ENCODE measurements around the gene CGN. TPM values are rescaled to one million over a fixed set of nuclear protein-coding genes. Genes with fewer than 3 reads are reported as not detected.
A peak's percentile ranks its signal among the peaks of the same experiment; 100 is the strongest.

Gene CGN
- 0.92 TPM for total RNA-seq
- long read RNA-seq = 0 reads

- DNase-seq = peak; percentile 89
- intact Hi-C loops (cut with micrococcal nuclease) = no loop called here
- ATAC-seq = peak; percentile 99
Measured at GRCh38 chr1:151510957-151511635, at the start of gene CGN. CGN (plus strand) TSS chr1:151511387; CDS start chr1:151518520, 7,133 bp downstream.

DNA sequence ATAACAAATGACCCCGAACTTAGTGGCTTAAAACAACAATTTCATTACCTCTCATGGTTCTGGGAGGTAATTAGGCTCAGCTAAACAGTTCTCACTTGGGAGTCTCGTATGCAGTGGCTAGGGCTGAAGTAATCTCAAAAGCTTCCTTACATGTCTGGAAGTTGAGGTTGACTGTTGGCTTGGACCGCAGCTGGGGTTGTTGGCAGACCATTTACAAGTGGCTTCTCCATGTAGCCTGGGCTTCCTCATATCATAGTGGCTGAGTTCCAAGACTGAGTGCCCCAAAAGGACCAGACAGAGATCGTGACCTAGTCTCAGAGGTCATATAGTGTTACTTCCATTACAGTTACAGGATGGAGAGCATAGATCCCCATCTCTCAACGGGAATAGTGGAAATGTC lies 49.5 kb upstream of the CGN start:
- DNase-seq (no peak), ATAC-seq (no peak)
- intact Hi-C loops (cut with micrococcal nuclease) = no loop called here

GRCh38 chr1:151465026-151465425 lies 46.2 kb upstream of the CGN start:
- no peak for ATAC-seq
- DNase-seq = no peak
- intact Hi-C loops (cut with micrococcal nuclease) = no loop called here

DNA sequence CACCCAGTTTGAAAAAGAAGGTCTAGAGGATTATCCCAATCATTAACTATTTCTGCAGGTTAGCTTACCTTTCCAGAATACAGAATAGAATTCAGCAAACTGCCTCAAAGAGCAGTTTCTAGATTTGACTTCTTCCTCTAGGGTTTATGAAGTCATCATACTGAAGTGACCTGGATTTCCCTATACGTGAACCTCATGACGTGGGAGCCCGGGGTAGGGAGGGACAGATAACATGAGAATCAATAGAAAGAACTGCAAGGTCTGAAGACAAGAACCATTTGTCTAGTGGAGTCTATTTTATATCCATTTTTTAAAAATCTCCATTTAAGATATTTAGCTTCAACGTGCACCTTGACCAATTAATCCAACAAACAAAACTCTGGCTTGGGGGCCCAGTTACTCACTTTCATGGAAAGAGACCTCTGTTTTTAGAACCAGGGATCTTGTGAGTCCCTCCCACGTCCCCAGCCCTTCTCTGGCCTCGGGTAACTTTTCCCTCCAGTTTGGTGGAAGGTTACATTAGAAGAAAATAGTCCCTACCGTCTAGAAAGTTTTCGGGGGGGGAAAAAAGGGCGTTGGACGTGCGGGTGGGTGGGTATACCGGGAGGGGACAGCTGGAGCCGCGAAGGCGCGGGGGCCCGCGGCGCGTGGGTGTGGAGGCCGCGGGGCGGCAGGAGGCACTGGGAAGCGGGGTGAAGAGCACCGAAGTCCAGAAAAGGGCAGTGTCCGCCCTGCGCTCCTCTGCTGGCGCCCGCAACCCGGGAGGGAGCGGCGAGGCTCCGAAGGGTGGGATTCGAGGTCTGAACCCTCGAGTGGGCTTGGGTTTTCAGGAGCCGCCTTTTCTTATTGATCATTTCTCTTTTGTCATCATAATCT lies 38.1 kb upstream of the CGN start:
- intact Hi-C loops (cut with micrococcal nuclease) = no loop called here
- peak; percentile 63 for DNase-seq
- peak; percentile 88 for ATAC-seq

- ATAC-seq (no peak), DNase-seq (no peak)
- intact Hi-C loops (cut with micrococcal nuclease) = no loop called here
Measured at GRCh38 chr1:151474745-151475144, 36.4 kb upstream of the CGN start.

- intact Hi-C loops (cut with micrococcal nuclease) = no loop called here
- DNase-seq (no peak), ATAC-seq (no peak)
Measured at GRCh38 chr1:151475175-151475574, 36.0 kb upstream of the CGN start.

- DNase-seq (no peak), ATAC-seq (no peak)
- intact Hi-C loops (cut with micrococcal nuclease) = no loop called here
Measured at GRCh38 chr1:151476083-151476482, 35.1 kb upstream of the CGN start.

GRCh38 chr1:151477066-151477465 lies 34.1 kb upstream of the CGN start:
- no peak for DNase-seq
- no peak for ATAC-seq
- intact Hi-C loops (cut with micrococcal nuclease) = no loop called here

DNA sequence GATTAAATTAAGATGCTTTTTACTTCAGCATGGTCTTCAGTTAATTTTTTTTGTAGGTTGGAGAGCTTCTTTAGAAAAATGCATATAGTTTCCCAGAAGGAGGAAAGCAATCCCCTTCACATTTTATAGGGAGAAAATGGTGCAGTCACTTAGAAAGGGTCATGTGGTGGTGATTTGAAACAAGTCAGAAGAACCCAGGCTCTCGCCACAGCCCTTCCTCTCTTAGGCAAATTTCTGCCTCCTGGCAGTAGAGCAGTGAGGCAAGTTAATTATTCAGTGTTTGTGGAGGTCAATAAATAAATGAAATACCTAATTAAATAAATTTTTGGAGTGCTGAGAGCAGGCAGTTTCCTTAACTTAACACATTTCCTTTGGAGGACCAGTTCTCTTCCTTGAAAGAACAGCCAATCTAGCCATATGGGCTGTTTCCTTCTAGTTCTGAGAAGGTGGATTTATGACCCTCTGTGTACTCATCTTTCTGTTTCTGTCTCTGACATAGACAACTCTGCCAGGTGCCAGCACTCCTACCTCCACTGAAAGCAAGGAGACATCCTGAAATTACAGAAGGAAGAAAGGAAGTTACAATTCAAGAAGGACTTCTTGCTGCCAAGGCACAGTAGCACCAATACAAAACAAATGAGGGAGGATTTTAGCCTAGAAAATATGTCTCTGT lies 32.9 kb upstream of the CGN start:
- intact Hi-C loops (cut with micrococcal nuclease) = no loop called here
- ATAC-seq = no peak
- DNase-seq = no peak

DNA sequence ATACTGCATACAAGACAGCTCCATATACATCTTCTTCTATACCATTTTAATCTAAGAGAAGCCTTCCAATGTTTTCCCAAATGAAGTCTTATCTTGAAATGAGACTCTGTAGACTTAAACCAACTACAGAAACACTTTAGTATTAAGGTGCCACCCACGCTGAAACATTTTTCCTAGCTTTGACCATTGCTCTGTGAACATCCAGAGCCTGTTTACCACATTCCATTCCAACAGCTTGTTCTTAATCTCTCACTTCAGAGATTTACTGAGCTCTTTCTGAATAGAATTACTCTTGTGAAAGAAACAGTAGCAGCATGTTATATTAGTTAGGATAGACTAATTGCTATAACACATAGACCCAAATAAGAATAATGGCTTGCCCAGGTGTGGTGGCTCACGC lies 32.3 kb upstream of the CGN start:
- ATAC-seq = no peak
- intact Hi-C loops (cut with micrococcal nuclease) = no loop called here
- no peak for DNase-seq

DNA sequence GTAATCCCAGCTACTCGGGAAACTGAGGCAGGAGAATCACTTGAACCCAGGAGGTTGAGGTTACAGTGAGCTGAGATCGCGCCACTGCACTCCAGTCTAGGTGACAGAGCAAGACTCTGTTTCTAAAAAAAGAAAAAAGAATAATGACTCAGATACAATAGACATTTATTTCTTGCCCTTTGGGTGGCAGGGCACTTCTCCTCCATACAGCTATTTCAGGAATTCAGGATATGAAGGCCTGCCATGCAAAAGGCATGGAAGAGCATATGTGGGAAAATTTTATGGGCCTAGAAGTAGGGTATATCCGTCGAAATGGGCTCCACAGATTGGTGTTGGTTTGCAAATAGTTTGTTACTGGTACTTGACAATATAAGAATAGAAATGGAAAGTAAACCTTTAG lies 31.7 kb upstream of the CGN start:
- no peak for DNase-seq
- intact Hi-C loops (cut with micrococcal nuclease) = no loop called here
- ATAC-seq = no peak

DNA sequence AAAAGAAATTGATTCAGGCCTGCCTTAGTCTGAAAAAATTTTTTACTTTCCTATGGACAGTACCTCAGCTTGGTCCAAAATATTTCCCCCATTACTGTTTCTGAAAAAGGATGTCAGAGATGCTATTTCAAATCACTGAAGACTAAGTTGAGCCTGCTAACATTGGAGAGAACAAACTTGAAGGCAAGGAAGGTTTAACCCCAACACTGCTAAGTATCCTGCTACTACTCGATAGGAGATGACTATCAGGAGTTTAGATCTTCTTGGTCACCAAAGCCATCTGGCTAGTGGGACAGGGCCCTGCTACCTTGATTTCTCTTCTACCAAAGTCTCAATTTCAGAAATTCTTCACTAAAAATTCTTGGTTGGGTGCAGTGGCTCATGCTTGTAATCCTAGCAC lies 29.2 kb upstream of the CGN start:
- ATAC-seq = no peak
- no peak for DNase-seq
- intact Hi-C loops (cut with micrococcal nuclease) = no loop called here

- no peak for DNase-seq
- intact Hi-C loops (cut with micrococcal nuclease) = no loop called here
- ATAC-seq = no peak
Measured at GRCh38 chr1:151485685-151486255, 25.4 kb upstream of the CGN start.

GRCh38 chr1:151486557-151486956 lies 24.6 kb upstream of the CGN start:
- intact Hi-C loops (cut with micrococcal nuclease) = no loop called here
- no peak for DNase-seq
- ATAC-seq = no peak

- ATAC-seq (no peak), DNase-seq (no peak)
- intact Hi-C loops (cut with micrococcal nuclease) = no loop called here
Measured at GRCh38 chr1:151491641-151492040, 19.5 kb upstream of the CGN start.

- ATAC-seq = no peak
- intact Hi-C loops (cut with micrococcal nuclease) = no loop called here
- no peak for DNase-seq
Measured at GRCh38 chr1:151492120-151492519, 19.1 kb upstream of the CGN start.

DNA sequence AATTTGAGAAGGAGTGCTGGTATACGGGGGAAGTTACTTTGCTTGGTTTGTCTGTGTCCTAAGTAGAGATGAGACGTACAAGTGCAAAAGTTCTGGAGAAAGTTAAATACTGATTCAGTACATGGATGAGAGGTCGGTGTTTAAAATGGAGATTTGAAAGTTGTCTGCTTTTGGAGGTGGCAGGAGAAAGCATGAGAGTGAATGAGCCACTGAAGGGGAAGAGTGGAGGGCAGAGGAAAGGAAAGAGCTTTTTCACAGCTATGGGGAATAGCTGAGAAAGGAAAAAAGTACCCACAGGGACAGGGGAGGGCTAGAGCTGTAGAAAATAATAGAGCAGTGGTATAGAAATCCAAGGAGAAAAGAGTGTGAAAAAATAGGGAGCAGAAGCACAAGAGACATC lies 18.1 kb upstream of the CGN start:
- intact Hi-C loops (cut with micrococcal nuclease) = no loop called here
- ATAC-seq = no peak
- DNase-seq = no peak

DNA sequence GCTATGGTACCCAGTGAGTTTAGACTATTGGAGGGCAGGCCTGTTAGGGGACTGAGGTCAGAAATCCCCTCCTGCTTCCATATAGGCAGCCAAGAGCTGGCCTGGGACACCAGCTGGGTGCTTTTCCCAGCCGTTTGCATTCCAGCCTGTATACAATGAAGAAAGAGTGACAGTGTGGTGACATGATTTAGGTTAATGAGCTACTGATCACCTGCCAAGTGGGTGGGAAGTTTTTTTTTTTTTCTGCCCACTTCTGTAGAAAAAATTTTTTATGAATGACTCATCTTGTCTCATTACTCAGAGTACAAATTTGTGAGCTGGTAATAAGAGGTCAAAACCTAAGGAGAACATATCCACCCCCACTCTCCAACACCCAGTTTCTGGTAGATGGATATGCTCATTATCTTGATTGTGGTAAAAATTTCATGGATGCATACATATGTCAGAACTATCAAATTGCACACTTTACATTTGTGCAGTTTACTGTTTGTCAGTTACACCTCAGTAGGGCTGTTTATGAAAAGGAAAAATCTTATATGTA lies 16.4 kb upstream of the CGN start:
- intact Hi-C loops (cut with micrococcal nuclease) = no loop called here
- no peak for ATAC-seq
- no peak for DNase-seq

- intact Hi-C loops (cut with micrococcal nuclease) = no loop called here
- no peak for ATAC-seq
- DNase-seq = no peak
Measured at GRCh38 chr1:151495316-151495715, 15.9 kb upstream of the CGN start.

GRCh38 chr1:151499365-151499764 lies 11.8 kb upstream of the CGN start:
- intact Hi-C loops (cut with micrococcal nuclease) = no loop called here
- DNase-seq = no peak
- ATAC-seq = no peak
